ENCODE measurements around the gene LYPD6B.

LYPD6B gene

DNA sequence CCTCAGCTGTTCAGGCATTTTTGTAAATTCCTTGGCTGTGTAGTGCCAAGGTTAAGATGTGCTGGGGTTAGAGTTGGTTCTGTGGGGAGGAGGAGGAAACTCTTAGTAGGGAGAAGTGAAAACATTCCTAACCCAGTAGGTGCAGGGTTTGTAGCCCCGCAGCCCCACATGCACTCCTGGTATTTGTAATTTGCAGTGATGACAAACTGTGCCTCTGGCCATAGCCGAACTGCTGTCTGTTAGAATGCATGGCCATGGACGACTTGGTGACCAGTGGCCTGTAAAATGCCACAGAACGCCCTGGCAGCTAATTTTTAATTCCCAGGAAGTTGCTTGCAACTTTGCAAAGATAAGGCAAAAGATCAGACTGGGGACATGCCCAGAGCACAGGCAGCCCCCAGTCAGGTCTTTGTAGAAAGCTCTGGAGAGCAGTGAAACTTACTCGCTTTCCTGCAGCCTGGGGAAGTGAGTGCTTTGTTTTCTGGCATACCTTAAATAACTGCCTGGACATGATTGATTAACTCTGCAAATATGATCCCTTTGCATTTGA is 38.4 kb downstream of the LYPD6B start:
- DNase-seq (ENCODE audit: low spot score): no peak

GRCh38 chr2:149077861-149078260 is 39.4 kb downstream of the LYPD6B start:
- no peak for DNase-seq (ENCODE audit: low spot score)

- no peak for DNase-seq (ENCODE audit: low spot score)
These were observed 41.6 kb downstream of the LYPD6B start for GRCh38 chr2:149080099-149080498.

DNA sequence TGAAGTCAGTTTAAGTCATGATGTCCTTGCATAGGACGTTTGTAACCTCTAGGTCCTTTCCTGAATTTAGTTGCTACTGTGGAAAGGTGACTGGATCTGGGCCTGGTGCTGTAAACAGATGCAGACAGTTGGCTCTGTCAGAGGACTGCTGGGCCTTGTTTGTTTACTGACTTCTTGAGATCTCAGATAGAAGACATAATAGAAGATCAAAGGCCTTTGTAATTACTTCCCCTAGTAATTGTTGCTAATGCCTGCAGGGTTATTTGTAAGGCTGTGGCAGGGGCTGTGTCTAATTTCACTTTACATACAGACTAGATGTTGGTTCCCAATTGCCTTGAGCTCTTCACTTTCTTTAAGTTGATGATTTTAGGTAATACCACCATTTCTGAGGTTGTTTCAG is 42.5 kb downstream of the LYPD6B start:
- DNase-seq (ENCODE audit: low spot score): no peak

- DNase-seq (ENCODE audit: low spot score): no peak
These were observed 43.6 kb downstream of the LYPD6B start for GRCh38 chr2:149082079-149082478.

- no peak for DNase-seq (ENCODE audit: low spot score)
These were observed 44.2 kb downstream of the LYPD6B start for GRCh38 chr2:149082735-149083134.

DNA sequence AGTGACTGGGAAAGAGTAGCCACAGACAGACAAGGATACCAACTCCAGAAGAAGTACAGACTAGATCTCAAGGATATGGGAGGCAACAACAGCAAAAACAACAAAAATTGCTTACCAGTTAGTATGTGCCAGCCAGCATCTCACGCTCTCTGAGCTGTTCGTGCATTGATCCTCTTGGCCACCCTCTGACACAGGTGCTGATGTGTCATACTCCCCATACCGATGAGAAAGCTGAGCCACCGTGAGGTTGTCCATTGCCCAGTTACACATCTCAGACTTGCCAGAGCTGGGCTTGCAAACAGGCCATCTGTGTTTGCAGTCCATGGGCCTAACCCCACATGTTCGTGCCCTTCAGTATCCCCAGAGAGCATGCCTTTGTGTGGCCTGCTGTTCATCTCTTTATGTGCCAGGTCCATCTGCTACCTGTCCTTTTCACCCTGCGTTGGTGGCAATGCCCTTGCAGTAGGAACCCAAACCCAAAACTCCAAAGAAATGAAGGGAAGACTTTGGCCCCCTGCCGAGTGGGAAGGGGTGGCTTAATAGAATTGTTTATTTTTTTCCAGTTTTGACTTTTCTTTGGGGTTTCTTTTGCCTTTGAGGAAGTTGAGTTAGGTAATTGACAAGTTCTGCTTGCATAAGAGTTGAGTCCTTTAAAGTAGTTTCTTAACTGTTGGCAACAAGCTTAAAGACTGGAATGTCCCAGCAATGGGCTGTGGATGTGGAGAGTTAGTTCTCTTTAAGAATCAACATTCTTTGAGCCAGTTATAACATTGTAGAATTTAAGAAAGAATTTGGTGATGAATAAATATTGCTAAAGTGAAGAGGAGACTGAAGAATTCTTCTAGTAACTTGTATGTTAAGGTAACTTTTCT is 46.7 kb downstream of the LYPD6B start:
- no peak for DNase-seq (ENCODE audit: low spot score)

DNA sequence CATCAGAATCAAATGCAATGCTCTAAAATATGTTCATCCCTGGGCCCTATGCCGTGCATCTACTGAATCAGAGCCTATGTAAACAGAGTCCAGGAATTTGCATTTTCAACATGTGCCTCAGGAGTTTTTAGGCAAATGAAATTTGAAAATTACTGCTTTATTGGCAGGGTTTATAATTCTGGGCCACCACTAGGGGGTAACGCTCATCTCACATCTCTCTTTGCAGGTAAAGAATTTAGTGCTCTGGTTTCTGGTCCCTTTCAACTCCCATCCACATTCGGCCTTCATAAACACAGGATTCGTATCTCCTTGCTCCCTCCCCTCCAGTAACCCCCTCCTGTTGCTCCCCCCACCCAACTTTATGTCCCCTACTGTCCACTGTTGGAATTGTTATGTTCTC is 49.3 kb downstream of the LYPD6B start:
- no peak for DNase-seq (ENCODE audit: low spot score)

DNA sequence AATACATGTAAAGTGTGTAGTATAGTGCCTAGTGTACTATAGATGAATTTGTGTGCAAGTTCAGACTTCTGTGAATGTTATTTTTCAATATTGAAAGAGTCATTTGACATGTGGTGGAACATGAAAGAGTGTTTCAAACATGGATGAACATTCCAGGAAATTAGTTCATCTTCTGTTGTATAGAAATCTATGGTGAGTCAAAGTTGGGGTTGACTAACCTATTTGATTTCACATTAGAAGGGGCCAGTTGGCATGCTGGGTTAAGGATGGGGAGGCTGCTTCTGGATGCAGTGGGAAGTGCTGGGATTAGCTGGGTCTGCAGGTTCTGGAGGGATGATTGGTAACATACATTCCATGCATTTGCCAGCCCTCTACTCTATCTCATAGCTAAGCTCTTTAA is 50.6 kb downstream of the LYPD6B start:
- no peak for DNase-seq (ENCODE audit: low spot score)

GRCh38 chr2:149090706-149091105 is 52.2 kb downstream of the LYPD6B start:
- DNase-seq (ENCODE audit: low spot score): no peak

DNA sequence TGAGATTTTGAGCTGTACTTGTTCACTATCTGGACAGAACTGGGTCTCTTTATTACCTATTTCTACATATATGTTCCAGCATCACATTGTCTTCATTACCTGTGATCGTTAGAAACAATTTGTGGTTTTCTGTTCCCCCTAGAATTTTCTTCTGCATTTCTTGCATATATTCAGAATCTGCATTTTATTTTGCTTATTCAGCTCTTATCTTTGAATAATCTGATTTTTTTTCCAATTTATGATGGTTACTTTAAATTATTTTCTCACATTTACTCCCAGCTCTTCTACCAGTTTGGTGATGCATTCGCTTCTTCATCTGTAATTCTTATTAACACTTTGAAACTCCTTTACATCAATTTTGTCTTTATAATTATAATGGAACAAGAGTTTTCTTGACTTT is 55.1 kb downstream of the LYPD6B start:
- no peak for DNase-seq (ENCODE audit: low spot score)

- peak; percentile 14 for DNase-seq (ENCODE audit: low spot score)
These were observed 55.9 kb downstream of the LYPD6B start for GRCh38 chr2:149094217-149095015.

- DNase-seq (ENCODE audit: low spot score): peak; percentile 35
These were observed 60.2 kb downstream of the LYPD6B start for GRCh38 chr2:149098701-149099100.

DNA sequence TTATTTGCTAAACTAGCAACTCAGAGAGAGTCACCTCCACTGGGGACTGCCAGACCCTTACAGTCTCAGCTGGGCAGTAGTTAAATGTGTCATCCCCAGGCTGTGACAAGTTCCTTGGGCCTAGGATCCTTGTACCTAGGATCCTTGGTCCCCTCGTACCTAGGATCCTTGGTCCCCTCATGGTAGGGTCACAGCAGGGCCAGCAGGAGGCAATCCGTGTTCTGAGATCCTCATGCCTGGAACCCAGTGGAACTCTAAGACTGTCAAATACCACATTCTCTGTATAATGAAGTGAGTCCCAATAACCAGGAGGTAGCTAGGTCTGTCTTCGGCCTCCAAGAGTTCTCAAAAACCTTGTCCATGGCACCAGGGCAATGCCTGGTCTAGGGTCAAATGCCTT is 60.8 kb downstream of the LYPD6B start:
- DNase-seq (ENCODE audit: low spot score): no peak

DNA sequence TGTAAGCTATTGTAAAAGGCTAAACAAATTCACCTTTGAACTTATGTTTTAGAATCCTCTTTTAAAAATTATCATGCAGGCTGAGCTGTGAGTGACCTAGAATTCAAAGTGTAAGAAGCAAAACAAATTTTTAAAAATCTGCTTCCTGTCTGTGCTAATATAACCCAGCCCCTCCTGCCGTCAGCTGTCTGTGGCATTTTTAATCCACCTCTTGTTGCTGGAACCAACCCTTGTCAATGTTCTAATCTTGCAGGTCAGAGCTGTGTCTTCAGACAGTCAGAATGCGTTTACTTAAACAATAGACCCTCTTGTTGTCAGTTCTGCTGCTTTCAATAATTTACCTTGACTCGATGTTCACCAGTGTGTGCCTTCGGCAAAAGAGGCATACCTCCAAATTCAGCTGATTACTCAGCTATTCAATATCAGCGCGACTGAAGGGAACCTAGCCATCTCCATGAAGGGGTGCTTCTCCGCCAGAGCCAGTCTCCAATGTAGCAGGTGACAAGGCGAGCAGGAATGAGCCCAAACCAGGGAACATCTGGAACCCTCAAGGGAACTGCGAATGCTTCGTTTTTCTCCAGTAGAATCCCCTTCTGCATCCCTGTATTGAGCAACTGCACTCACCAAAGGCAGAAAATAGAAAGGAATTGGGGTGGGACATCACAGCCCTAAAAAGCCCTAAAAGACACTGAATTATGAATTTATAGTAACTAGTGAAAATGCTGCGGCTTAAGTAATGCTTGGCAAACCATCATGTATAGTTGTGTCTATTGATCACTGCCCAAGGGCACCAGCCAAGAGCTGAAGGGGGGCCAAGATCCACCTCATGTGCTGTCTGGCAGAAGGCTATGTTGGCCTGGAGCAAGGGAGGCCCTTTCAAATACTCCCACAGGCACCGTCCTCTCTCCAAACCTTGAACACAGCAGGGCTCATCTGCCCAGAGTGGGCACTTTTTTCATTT is 62.5 kb downstream of the LYPD6B start:
- no peak for DNase-seq (ENCODE audit: low spot score)

DNA sequence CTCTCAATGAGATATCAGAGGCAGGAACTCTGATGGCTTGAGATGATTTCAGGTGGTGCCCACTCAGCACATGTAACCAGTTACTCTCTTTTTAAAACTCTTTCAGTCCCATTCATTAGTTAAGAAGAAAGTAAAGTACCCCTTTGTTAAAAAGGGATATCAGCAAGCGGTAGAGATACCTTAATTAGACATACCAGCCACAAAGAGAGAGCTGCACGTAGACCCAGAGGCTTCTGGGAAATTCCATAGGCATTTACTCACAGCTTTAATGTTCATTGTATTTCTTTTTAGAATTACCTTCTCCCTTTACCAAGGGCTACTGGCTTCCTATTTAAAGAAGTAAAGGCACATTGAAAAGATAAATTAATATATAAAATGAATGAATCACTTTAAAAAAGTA is 63.3 kb downstream of the LYPD6B start:
- no peak for DNase-seq (ENCODE audit: low spot score)

DNA sequence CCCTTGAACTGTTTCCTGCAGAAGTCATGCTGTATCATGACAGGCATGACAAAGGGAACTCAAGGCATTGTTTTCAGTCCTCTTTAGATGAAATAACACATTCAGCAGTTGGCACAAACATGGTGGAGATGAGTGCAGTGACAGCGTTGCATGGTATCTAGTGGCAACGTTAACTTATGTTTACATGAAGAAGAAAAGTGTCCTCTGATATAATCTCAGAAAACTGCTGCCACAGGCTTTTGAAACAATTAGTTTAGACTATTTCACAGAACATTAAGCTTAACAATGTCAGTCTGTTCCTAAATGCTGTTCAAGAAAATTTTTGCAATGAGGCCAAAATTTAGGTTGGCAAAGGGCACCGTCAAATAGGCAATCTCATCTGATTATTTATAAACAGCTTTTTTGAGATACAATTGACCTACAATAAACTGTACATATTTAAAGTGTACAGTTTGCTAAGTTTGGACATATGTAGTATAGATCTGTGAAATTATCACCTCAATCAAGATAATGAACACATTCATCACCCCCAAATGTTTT is 64.7 kb downstream of the LYPD6B start:
- no peak for DNase-seq (ENCODE audit: low spot score)

GRCh38 chr2:149104221-149104620 is 65.7 kb downstream of the LYPD6B start:
- no peak for DNase-seq (ENCODE audit: low spot score)

DNA sequence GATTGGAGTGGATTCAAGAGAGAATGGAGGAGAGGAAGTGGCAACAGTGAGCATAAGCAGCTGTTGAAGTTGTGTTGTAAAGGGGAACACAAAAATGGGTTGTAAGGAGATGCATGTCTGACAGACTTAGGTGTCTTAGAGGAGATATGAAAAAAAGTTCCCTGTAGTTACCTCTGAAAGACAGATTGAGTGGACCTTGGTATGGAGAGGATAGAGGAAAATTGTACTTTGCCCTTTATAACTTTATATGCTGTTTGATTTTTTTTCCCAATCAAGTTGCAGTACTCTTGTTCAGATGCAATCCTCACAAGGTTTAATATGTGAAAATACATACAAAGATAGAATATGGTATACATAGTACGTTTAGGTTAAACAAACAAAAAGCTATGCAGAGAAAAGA is 73.6 kb downstream of the LYPD6B start:
- no peak for DNase-seq (ENCODE audit: low spot score)

- DNase-seq (ENCODE audit: low spot score): no peak
These were observed 74.2 kb downstream of the LYPD6B start for GRCh38 chr2:149112713-149113112.

DNA sequence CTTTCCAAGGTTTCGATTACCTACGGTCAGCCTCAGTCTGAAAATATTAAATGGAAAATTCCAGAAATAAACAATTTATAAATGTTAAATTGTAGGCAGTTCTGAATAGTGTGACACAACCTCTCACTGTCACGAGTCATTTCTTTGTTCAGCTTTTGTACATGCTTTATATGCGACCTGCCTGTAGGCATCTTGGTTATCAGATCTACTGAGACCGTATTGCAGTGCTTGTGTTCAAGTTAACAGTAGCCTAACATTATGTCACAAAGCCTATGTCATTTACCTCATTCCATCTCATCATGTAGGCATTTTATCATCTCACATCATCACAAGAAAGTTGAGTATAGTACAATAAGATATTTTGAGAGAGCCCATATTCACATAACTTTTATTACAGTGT is 77.3 kb downstream of the LYPD6B start:
- no peak for DNase-seq (ENCODE audit: low spot score)

DNA sequence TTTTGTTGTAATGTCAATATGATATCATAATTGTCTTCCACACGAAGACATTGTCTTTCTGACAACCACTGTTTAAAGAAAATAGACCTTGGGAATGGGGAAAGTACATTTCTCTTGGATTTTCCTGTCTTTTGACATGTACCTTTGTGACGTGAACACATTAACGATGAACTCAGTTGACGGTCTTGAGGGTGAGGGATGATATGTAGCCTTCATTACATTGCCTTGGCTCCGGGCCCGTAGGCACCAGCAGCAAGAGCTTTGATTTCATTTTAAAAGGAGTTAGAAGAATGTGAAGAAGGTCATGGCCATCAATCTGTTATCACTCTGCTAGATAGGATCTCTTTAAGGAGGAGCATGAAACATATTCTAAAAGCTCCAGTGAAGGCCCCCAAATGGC is 80.9 kb downstream of the LYPD6B start:
- DNase-seq (ENCODE audit: low spot score): no peak
